Left renal cortex interstitium (tissue), 4 donors: ENCODE data around the gene KIAA1217. TPM values are rescaled to one million over a fixed set of nuclear protein-coding genes. Genes with fewer than 3 reads are reported as not detected.

ENCODE experiments used
- DNase-seq, 4 donors: peaks; one replicate each; pipeline ENCODE4 v3.0.0-alpha.2; 2013; ENCODE audit warnings: low read depth in 4 of 4, low spot score in 2 of 4, missing footprints in 1 of 4
- polyA plus RNA-seq, 4 donors: library from polyadenylated mRNA; unstranded; fragments of 120-200 nt; gene quantifications; one replicate each; pipeline ENCODE4 v1.2.1, GENCODE V29; 2013; ENCODE audit not compliant: insufficient read length in 4 of 4

KIAA1217 gene
- polyA plus RNA-seq, 4 donors: 67.5 to 106 (median 86.3) TPM

- DNase-seq: no peak
Measured at GRCh38 chr10:24528946-24529345, 320.0 kb downstream of the KIAA1217 start.

- DNase-seq: no peak
Measured at GRCh38 chr10:24531439-24531838, 322.5 kb downstream of the KIAA1217 start.

DNA sequence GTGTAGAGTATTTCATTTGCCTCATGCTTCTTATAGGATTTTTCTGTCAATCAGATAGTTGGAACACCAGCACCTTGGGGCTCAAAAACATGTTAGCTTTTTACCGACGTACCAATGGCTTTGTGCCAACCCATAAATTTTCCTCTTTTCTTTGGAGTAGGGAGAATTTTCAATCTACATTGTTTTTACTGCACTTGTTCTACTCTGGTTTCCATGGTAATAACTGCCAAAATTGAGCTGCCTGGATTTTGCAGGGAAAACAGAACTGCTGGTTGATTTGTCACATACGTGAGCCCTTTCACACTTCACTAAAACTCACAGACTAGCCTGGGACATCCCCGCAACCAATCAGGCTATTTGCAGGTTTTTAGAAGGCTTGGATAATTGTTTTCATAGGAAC is 325.0 kb downstream of the KIAA1217 start:
- DNase-seq: no peak

- DNase-seq: no peak
Measured at GRCh38 chr10:24536636-24537035, 327.7 kb downstream of the KIAA1217 start.

DNA sequence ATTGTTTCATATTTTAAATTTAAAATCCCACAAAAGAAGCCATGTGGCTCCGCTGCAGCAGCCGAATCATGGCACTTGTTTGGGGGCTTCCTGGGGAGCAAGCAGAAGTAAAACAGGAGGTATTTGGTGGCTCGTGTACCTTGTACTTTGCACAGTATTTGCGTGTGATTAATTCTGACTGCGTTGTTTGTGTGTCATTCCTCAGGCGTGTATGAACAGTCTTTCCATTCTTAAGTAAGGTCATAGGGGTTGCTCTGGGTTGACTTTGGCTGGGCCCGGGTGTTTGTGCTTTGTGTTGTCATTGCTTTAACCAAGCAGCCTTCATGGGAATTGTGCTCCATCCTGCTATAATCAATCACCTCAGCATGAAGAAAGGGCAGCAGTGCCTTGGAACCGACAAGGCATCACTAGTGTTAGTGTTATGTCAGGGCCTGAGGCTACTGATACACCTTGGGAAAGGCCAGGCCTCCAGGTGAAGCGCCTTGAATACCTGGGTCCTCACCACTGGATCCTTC is 332.4 kb downstream of the KIAA1217 start:
- DNase-seq: no peak

GRCh38 chr10:24542314-24543270 is 333.7 kb downstream of the KIAA1217 start:
- DNase-seq: no peak

DNA sequence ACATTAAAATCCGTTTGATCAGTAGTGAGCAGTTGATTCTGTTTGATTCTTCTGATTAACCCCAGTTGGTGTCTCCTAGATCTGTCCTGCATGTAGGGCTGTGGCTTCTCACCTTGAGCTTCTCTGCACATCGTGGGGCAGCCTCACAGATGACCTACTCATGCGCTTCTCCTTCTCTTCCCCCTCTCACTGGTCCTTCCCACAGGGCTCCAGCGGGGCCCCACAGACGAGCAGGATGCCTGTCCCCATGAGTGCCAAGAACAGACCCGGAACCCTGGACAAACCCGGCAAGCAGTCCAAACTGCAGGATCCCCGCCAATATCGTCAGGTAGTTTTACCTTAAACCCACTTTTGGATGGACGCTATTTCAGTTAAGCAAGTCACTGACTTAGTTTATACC is 335.8 kb downstream of the KIAA1217 start:
- no peak for DNase-seq

DNA sequence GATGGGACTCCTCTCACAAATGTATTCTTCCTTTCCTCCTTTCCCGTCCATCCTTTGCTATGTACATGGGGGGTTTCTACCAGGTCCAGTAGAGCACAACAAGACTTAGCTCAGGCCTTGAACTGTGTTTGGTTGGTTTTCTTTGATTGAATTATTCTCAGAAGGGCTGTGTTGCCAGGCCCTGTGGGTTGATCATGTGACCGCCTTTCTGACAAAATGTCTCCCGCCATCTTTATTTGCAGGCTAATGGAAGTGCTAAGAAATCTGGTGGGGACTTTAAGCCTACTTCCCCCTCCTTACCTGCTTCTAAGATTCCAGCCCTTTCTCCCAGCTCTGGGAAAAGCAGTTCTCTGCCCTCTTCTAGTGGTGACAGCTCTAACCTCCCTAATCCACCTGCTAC is 336.6 kb downstream of the KIAA1217 start:
- no peak for DNase-seq

- no peak for DNase-seq
Measured at GRCh38 chr10:24550680-24551079, 341.7 kb downstream of the KIAA1217 start.

GRCh38 chr10:24551161-24551560 is 342.2 kb downstream of the KIAA1217 start:
- no peak for DNase-seq

- DNase-seq: no peak
Measured at GRCh38 chr10:24552346-24553016, 343.5 kb downstream of the KIAA1217 start.

GRCh38 chr10:24553051-24553612 is 344.2 kb downstream of the KIAA1217 start:
- no peak for DNase-seq

- no peak for DNase-seq
Measured at GRCh38 chr10:24554036-24554435, 345.1 kb downstream of the KIAA1217 start.

GRCh38 chr10:24556126-24556749 is 347.3 kb downstream of the KIAA1217 start:
- DNase-seq: no peak

DNA sequence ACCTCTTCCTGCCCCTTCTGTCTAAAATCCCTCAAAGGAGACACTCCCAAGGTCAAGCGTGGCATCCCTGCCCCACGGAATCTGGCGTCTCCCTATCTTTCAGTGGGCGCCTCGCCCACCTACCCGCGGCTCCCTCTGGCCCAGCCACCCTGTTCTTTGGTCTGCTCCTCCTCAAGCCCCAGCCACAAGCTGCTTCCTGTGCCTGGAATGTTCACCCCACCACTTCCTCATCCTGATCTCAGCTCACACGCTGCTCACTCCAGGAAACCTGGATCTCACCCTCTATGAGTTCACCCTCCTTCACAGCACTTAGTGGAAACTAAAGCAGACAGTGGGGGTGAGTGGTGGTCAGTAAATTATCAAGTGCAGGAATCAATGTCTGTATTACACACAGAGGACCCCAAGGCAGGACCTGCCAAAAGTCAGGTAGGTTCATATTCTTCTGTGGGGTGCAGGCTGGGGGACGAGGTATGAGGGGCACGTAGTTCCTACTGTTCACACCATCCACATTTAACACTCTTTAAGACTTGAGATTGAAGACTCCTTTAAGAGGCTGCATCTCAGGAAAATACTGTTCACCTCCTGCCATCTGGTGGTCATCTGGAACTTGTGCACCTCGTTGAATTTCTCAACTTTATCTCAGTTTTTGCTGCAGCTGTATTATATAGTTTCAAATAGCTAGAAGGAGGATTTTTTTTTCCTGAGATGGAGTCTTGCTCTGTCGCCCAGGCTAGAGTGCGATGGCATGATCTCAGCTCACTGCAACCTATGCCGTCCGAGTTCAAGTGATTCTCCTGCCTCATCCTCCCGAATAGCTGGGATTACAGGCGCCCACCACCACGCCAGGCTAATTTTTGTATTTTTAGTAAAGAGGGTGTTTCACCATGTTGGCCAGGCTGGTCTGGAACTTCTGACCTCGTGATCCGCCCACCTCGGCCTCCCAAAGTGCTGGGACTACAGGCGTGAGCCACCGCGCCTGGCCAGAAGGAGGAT is 348.1 kb downstream of the KIAA1217 start:
- peak in 2 of 4 donors; percentile 32 to 64 for DNase-seq

GRCh38 chr10:24561453-24561852 is 352.5 kb downstream of the KIAA1217 start:
- peak in 1 of 4 donors; percentile 21 for DNase-seq

DNA sequence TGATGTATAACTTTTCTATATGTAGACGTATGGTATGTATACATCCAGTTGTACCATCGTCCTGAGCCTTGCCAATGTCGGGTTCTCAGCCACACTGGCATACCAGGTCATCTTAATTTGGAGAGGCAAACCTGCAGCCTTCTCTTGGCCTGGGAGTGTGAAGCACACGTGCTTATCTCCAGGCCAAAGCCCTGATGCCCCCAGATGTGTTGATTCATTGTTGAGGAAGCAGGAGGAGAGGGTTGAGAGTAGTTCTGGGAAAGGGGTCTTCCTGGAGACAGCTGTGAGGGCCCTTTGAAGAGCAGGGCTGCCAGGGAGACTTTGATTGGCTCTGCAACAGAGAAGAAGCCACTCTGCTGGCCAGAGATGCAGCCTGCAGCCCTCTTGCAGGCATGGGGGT is 359.1 kb downstream of the KIAA1217 start:
- no peak for DNase-seq

GRCh38 chr10:24569330-24569796 is 360.4 kb downstream of the KIAA1217 start:
- no peak for DNase-seq
